Endodermal cell (in vitro differentiated cells): ENCODE data around the gene DCST2. TPM values are rescaled to one million over a fixed set of nuclear protein-coding genes. Genes with fewer than 3 reads are reported as not detected.

Experiments used
- DNase-seq: peaks from one replicate; pipeline ENCODE4 v3.0.0-alpha.2; 2017
- H3K27ac ChIP-seq: 2 replicates; pipeline ENCODE4 v1.5.1; 2013; ENCODE audit warnings: mild to moderate bottlenecking, low read depth, low read length, moderate library complexity
- H3K27me3 ChIP-seq: 2 replicates; pipeline ENCODE4 v1.6.1; 2013; ENCODE audit warnings: mild to moderate bottlenecking, low read length, moderate library complexity; ENCODE audit not compliant: insufficient read depth, control insufficient read depth, poor library complexity, severe bottlenecking
- H3K36me3 ChIP-seq: 2 replicates; pipeline ENCODE4 v1.7.0; 2013; ENCODE audit warnings: mild to moderate bottlenecking, low read length, moderate library complexity; ENCODE audit not compliant: control insufficient read depth, insufficient read depth
- H3K4me1 ChIP-seq: one replicate; pipeline ENCODE4 v1.7.0; 2013; ENCODE audit warnings: low read length; ENCODE audit not compliant: control insufficient read depth, insufficient read depth
- H3K4me3 ChIP-seq: 2 replicates; pipeline ENCODE4 v1.5.1; 2013; ENCODE audit warnings: mild to moderate bottlenecking, low read length, moderate library complexity
- H3K9ac ChIP-seq: 2 replicates; pipeline ENCODE4 v1.6.1; 2013; ENCODE audit warnings: mild to moderate bottlenecking, low read length, moderate library complexity; ENCODE audit not compliant: poor library complexity, severe bottlenecking; ENCODE audit errors: extremely low read depth
- H3K9me3 ChIP-seq: 2 replicates; pipeline ENCODE4 v1.6.1; 2013; ENCODE audit warnings: mild to moderate bottlenecking, low read length, moderate library complexity; ENCODE audit not compliant: control insufficient read depth
- H3K27ac Mint-ChIP-seq: 2 replicates; pipeline ENCODE4 v1.8.0; 2020; ENCODE audit warnings: mixed read lengths
- H3K27me3 Mint-ChIP-seq: 2 replicates; pipeline ENCODE4 v1.8.0; 2021; ENCODE audit warnings: mild to moderate bottlenecking, mixed read lengths; ENCODE audit not compliant: insufficient read depth
- H3K36me3 Mint-ChIP-seq: 2 replicates; pipeline ENCODE4 v1.8.0; 2020; ENCODE audit warnings: low read depth, mixed read lengths
- H3K4me1 Mint-ChIP-seq: 2 replicates; pipeline ENCODE4 v1.8.0; 2020; ENCODE audit warnings: mixed read lengths
- H3K4me3 Mint-ChIP-seq: 2 replicates; pipeline ENCODE4 v1.8.0; 2020; ENCODE audit warnings: mild to moderate bottlenecking, moderate library complexity, mixed read lengths
- H3K9me3 Mint-ChIP-seq: 2 replicates; pipeline ENCODE4 v1.8.0; 2020; ENCODE audit warnings: mild to moderate bottlenecking, mixed read lengths
- WGBS, 2 experiments: methylation state at CpG; one replicate each; pipeline versions ENCODE4 v1.1.5 to v1.1.7; 2013; ENCODE audit warnings: missing lambda C conversion rate in 2 of 2, mixed read lengths in 1 of 2; ENCODE audit not compliant: insufficient coverage in 1 of 2, insufficient read length in 1 of 2; 5-methylcytosine and 5-hydroxymethylcytosine counted together
- total RNA-seq, 2 donors: library from RNA; stranded (reverse); fragmentation: NEBNext Ultra II Directional in 1 of 2; extraction: Animal tissue kit (Norgen Biotek cat#: 25700) in 1 of 2; gene quantifications; 2 replicates in 1 of 2; 3 replicates in 1 of 2; pipeline ENCODE4 v1.2.1, GENCODE V29; 2021
- TF ChIP-seq, protein P1 (sequence below): fragments of 200-600 bp; sonication (generic); conservative IDR thresholded peaks from 2 replicates; pipeline ENCODE4 v1.5.0; 2021; ENCODE audit warnings: antibody characterized with exemption, mild to moderate bottlenecking

DCST2 gene
- total RNA-seq, 2 donors from 2014 or later = 0.44 to 2.0 TPM

- H3K9me3 Mint-ChIP-seq = no peaks in the 10 kb centered on the region
- H3K27ac ChIP-seq = no peak overlapping the region
- H3K4me1 Mint-ChIP-seq = peaks cover 3% of the 10 kb centered on the region
- DNase-seq = no peak
- no peak overlapping the region for H3K9ac ChIP-seq
- H3K4me3 Mint-ChIP-seq = no peak overlapping the region
- no peaks in the 10 kb centered on the region for H3K36me3 Mint-ChIP-seq
- TF ChIP-seq, protein P1, sequence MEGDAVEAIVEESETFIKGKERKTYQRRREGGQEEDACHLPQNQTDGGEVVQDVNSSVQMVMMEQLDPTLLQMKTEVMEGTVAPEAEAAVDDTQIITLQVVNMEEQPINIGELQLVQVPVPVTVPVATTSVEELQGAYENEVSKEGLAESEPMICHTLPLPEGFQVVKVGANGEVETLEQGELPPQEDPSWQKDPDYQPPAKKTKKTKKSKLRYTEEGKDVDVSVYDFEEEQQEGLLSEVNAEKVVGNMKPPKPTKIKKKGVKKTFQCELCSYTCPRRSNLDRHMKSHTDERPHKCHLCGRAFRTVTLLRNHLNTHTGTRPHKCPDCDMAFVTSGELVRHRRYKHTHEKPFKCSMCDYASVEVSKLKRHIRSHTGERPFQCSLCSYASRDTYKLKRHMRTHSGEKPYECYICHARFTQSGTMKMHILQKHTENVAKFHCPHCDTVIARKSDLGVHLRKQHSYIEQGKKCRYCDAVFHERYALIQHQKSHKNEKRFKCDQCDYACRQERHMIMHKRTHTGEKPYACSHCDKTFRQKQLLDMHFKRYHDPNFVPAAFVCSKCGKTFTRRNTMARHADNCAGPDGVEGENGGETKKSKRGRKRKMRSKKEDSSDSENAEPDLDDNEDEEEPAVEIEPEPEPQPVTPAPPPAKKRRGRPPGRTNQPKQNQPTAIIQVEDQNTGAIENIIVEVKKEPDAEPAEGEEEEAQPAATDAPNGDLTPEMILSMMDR = no peak
- H3K9me3 ChIP-seq = no peaks in the 10 kb centered on the region
- no peaks in the 10 kb centered on the region for H3K4me1 ChIP-seq
- H3K27me3 ChIP-seq = no peaks in the 10 kb centered on the region
- H3K27ac Mint-ChIP-seq = no peak overlapping the region
- no peak overlapping the region for H3K4me3 ChIP-seq
- no peaks in the 10 kb centered on the region for H3K36me3 ChIP-seq
- 81 to 83% methylated on average over 2 to 4 of the region's 4 CpGs for WGBS, 2 experiments
- peaks cover 17% of the 10 kb centered on the region for H3K27me3 Mint-ChIP-seq
These were observed 5.7 kb upstream of the DCST2 start for GRCh38 chr1:155039308-155039669.

- no peaks in the 10 kb centered on the region for H3K4me1 ChIP-seq
- Mint-ChIP-seq H3K4me1 (peaks cover 3% of the 10 kb centered on the region), H3K27me3 (peaks cover 19% of the 10 kb centered on the region), H3K4me3 (no peak overlapping the region), H3K27ac (no peak overlapping the region), H3K36me3 (no peaks in the 10 kb centered on the region), H3K9me3 (no peaks in the 10 kb centered on the region)
- H3K9me3 ChIP-seq = no peaks in the 10 kb centered on the region
- H3K27ac ChIP-seq = no peak overlapping the region
- H3K27me3 ChIP-seq = no peaks in the 10 kb centered on the region
- 78 to 82% methylated on average over 7 to 8 of the region's 8 CpGs for WGBS, 2 experiments
- no peak overlapping the region for H3K9ac ChIP-seq
- H3K4me3 ChIP-seq = no peak overlapping the region
- TF ChIP-seq, protein P1 = no peak
- no peak for DNase-seq
- no peaks in the 10 kb centered on the region for H3K36me3 ChIP-seq
These were observed 5.2 kb upstream of the DCST2 start for GRCh38 chr1:155038602-155039307.

GRCh38 chr1:155037851-155038441 lies 4.4 kb upstream of the DCST2 start:
- H3K27ac Mint-ChIP-seq = no peak overlapping the region
- peaks cover 3% of the 10 kb centered on the region for H3K4me1 Mint-ChIP-seq

More at GRCh38 chr1:155037851-155038441, 4.4 kb upstream of the DCST2 start:
- no peaks in the 10 kb centered on the region for H3K9me3 Mint-ChIP-seq
- Histone ChIP-seq H3K27me3 (no peaks in the 10 kb centered on the region), H3K9ac (no peak overlapping the region), H3K4me1 (no peaks in the 10 kb centered on the region), H3K27ac (no peak overlapping the region), H3K4me3 (no peak overlapping the region), H3K9me3 (no peaks in the 10 kb centered on the region), H3K36me3 (no peaks in the 10 kb centered on the region)
- TF ChIP-seq, protein P1 = no peak
- DNase-seq = no peak
- 93 to 94% methylated on average over 6 of the region's 6 CpGs for WGBS, 2 experiments
- no peak overlapping the region for H3K4me3 Mint-ChIP-seq
- H3K36me3 Mint-ChIP-seq = no peaks in the 10 kb centered on the region
- peaks cover 24% of the 10 kb centered on the region for H3K27me3 Mint-ChIP-seq
